GM12891 (cell line): ENCODE data around the gene TESK1.

Experiments used
- POLR2A ChIP-seq: IDR thresholded peaks from 2 replicates; pipeline ENCODE4 v1.6.1; 2011; ENCODE audit warnings: low read depth, low read length, control low read depth
- POLR2AphosphoS5 ChIP-seq: IDR thresholded peaks from 2 replicates; pipeline ENCODE4 v1.6.1; 2011; ENCODE audit warnings: low read depth, low read length, control low read depth
- SPI1 ChIP-seq: IDR thresholded peaks from 2 replicates; pipeline ENCODE4 v1.6.1; 2011; ENCODE audit warnings: low read depth, low read length, control low read depth
- TAF1 ChIP-seq: IDR thresholded peaks from 2 replicates; pipeline ENCODE4 v1.6.1; 2011; ENCODE audit warnings: low read depth, low read length, control low read depth

GRCh38 chr9:35557320-35557719 lies 47.7 kb upstream of the TESK1 start:
- TF ChIP-seq POLR2A (no peak), POLR2AphosphoS5 (no peak), TAF1 (no peak), SPI1 (no peak)
